ENCODE measurements around the gene NCAM1.

NCAM1 gene

DNA sequence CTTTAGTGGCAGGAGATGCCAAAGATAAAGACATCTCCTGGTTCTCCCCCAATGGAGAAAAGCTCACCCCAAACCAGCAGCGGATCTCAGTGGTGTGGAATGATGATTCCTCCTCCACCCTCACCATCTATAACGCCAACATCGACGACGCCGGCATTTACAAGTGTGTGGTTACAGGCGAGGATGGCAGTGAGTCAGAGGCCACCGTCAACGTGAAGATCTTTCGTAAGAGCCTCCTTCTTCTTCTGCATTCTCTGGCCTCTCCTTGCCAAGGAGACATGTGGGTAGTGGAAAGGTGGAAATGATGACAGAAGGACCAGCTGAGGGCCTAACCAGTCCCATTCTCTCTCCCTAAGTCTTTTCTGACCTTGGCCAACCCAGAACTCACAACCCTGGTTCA, 243.1 kb downstream of the NCAM1 start:
- H3K27ac ChIP-seq (ENCODE audit: low read length, poor library complexity, severe bottlenecking), result no peak overlapping the region
- no peaks in the 10 kb centered on the region for H3K4me1 ChIP-seq (ENCODE audit: control insufficient read depth, insufficient read depth, low read depth, low read length)
- H3K23ac ChIP-seq (ENCODE audit: low read length in 2 of 2), result no peak overlapping the region
- no peak overlapping the region for H2BK12ac ChIP-seq (ENCODE audit: low read length in 2 of 2)
- peaks cover 0 to 26% of the 10 kb centered on the region in 2 experiments for H3K27me3 ChIP-seq (ENCODE audit: control insufficient read depth in 1 of 2, insufficient read depth in 1 of 2, low read length in 2 of 2)
- no peak overlapping the region for H2BK5ac ChIP-seq (ENCODE audit: low read depth, low read length, poor library complexity, severe bottlenecking)
- no peaks in the 10 kb centered on the region for H3K79me1 ChIP-seq (replicated peaks; ENCODE audit: low read length, poor library complexity, severe bottlenecking)
- H3K4me2 ChIP-seq (ENCODE audit: low read length, poor library complexity, severe bottlenecking), result no peak overlapping the region
- H2AFZ ChIP-seq (ENCODE audit: low read depth, low read length), result no peak overlapping the region
- no peak overlapping the region for H3K4ac ChIP-seq (ENCODE audit: low read depth in 1 of 2, low read length in 2 of 2)
- H4K91ac ChIP-seq (ENCODE audit: low read length), result peak overlapping the region; percentile 66
- no peak overlapping the region for H3K4me3 ChIP-seq (ENCODE audit: insufficient read depth in 1 of 2, low read depth in 1 of 2, low read length in 2 of 2)
- no peak overlapping the region for H3K9ac ChIP-seq (ENCODE audit: low read length)
- H3K9me3 ChIP-seq (ENCODE audit: control insufficient read depth, low read length), result no peaks in the 10 kb centered on the region
- H2BK15ac ChIP-seq (ENCODE audit: low read depth, poor library complexity, severe bottlenecking), result peak overlapping the region; percentile 19
- DNase-seq, result no peak
- H2AK5ac ChIP-seq (ENCODE audit: low read length, severe bottlenecking), result no peak overlapping the region
- H3K36me3 ChIP-seq (ENCODE audit: control insufficient read depth in 1 of 2, insufficient read depth in 2 of 2, low read depth in 1 of 2, low read length in 2 of 2), result no peaks in the 10 kb centered on the region
- no peak overlapping the region for H2BK120ac ChIP-seq (ENCODE audit: low read depth, low read length)
- no peak overlapping the region for H3K14ac ChIP-seq (ENCODE audit: low read length in 2 of 2)
- H3K18ac ChIP-seq (ENCODE audit: low read depth in 1 of 2, low read length in 2 of 2), result no peak overlapping the region
- no peak overlapping the region for H4K8ac ChIP-seq (ENCODE audit: low read length)
- WGBS, result 96% methylated on average over 6 of the region's 10 CpGs

- no peak overlapping the region for H2BK15ac ChIP-seq (ENCODE audit: low read depth, poor library complexity, severe bottlenecking)
- H3K9ac ChIP-seq (ENCODE audit: low read length), result no peak overlapping the region
- H3K79me1 ChIP-seq (replicated peaks; ENCODE audit: low read length, poor library complexity, severe bottlenecking), result no peaks in the 10 kb centered on the region
- no peaks in the 10 kb centered on the region for H3K36me3 ChIP-seq (ENCODE audit: control insufficient read depth in 1 of 2, insufficient read depth in 2 of 2, low read depth in 1 of 2, low read length in 2 of 2)
- H3K18ac ChIP-seq (ENCODE audit: low read depth in 1 of 2, low read length in 2 of 2), result no peak overlapping the region
- H3K23ac ChIP-seq (ENCODE audit: low read length in 2 of 2), result no peak overlapping the region
- H4K91ac ChIP-seq (ENCODE audit: low read length), result no peak overlapping the region
- H2BK12ac ChIP-seq (ENCODE audit: low read length in 2 of 2), result no peak overlapping the region
- no peak overlapping the region for H4K8ac ChIP-seq (ENCODE audit: low read length)
- H3K9me3 ChIP-seq (ENCODE audit: control insufficient read depth, low read length), result no peaks in the 10 kb centered on the region
- no peak overlapping the region for H2BK120ac ChIP-seq (ENCODE audit: low read depth, low read length)
- H2BK5ac ChIP-seq (ENCODE audit: low read depth, low read length, poor library complexity, severe bottlenecking), result no peak overlapping the region
- no peak overlapping the region for H2AFZ ChIP-seq (ENCODE audit: low read depth, low read length)
- H3K4me3 ChIP-seq (ENCODE audit: insufficient read depth in 1 of 2, low read depth in 1 of 2, low read length in 2 of 2), result no peak overlapping the region
- no peak overlapping the region for H3K27ac ChIP-seq (ENCODE audit: low read length, poor library complexity, severe bottlenecking)
- 82% methylated on average over 2 of the region's 2 CpGs for WGBS
- H3K4me2 ChIP-seq (ENCODE audit: low read length, poor library complexity, severe bottlenecking), result no peak overlapping the region
- no peak overlapping the region for H3K14ac ChIP-seq (ENCODE audit: low read length in 2 of 2)
- no peak for DNase-seq
- no peak overlapping the region for H3K4ac ChIP-seq (ENCODE audit: low read depth in 1 of 2, low read length in 2 of 2)
- H3K4me1 ChIP-seq (ENCODE audit: control insufficient read depth, insufficient read depth, low read depth, low read length), result no peaks in the 10 kb centered on the region
- no peak overlapping the region for H2AK5ac ChIP-seq (ENCODE audit: low read length, severe bottlenecking)
- peaks cover 0 to 31% of the 10 kb centered on the region in 2 experiments for H3K27me3 ChIP-seq (ENCODE audit: control insufficient read depth in 1 of 2, insufficient read depth in 1 of 2, low read length in 2 of 2)
These were observed 252.3 kb downstream of the NCAM1 start for GRCh38 chr11:113213549-113213948.

GRCh38 chr11:113222241-113222640, 261.0 kb downstream of the NCAM1 start:
- H3K4ac ChIP-seq (ENCODE audit: low read depth in 1 of 2, low read length in 2 of 2), result no peak overlapping the region
- no peak overlapping the region for H3K18ac ChIP-seq (ENCODE audit: low read depth in 1 of 2, low read length in 2 of 2)
- H3K4me2 ChIP-seq (ENCODE audit: low read length, poor library complexity, severe bottlenecking), result no peak overlapping the region
- no peak overlapping the region for H2BK12ac ChIP-seq (ENCODE audit: low read length in 2 of 2)
- no peak overlapping the region for H2AK5ac ChIP-seq (ENCODE audit: low read length, severe bottlenecking)
- no peaks in the 10 kb centered on the region for H3K4me1 ChIP-seq (ENCODE audit: control insufficient read depth, insufficient read depth, low read depth, low read length)
- H3K27ac ChIP-seq (ENCODE audit: low read length, poor library complexity, severe bottlenecking), result no peak overlapping the region
- H4K91ac ChIP-seq (ENCODE audit: low read length), result no peak overlapping the region
- no peak overlapping the region for H2BK5ac ChIP-seq (ENCODE audit: low read depth, low read length, poor library complexity, severe bottlenecking)
- H3K36me3 ChIP-seq (ENCODE audit: control insufficient read depth in 1 of 2, insufficient read depth in 2 of 2, low read depth in 1 of 2, low read length in 2 of 2), result no peaks in the 10 kb centered on the region
- no peak overlapping the region for H3K14ac ChIP-seq (ENCODE audit: low read length in 2 of 2)
- no peaks in the 10 kb centered on the region for H3K9me3 ChIP-seq (ENCODE audit: control insufficient read depth, low read length)
- DNase-seq, result no peak
- H3K79me1 ChIP-seq (replicated peaks; ENCODE audit: low read length, poor library complexity, severe bottlenecking), result no peaks in the 10 kb centered on the region
- WGBS, result 60% methylated on average over 1 of the region's 2 CpGs
- no peak overlapping the region for H3K9ac ChIP-seq (ENCODE audit: low read length)
- no peak overlapping the region for H2AFZ ChIP-seq (ENCODE audit: low read depth, low read length)
- no peak overlapping the region for H3K23ac ChIP-seq (ENCODE audit: low read length in 2 of 2)
- no peak overlapping the region for H2BK15ac ChIP-seq (ENCODE audit: low read depth, poor library complexity, severe bottlenecking)
- H4K8ac ChIP-seq (ENCODE audit: low read length), result no peak overlapping the region
- no peak overlapping the region for H3K4me3 ChIP-seq (ENCODE audit: insufficient read depth in 1 of 2, low read depth in 1 of 2, low read length in 2 of 2)
- no peak overlapping the region for H2BK120ac ChIP-seq (ENCODE audit: low read depth, low read length)
- H3K27me3 ChIP-seq (ENCODE audit: control insufficient read depth in 1 of 2, insufficient read depth in 1 of 2, low read length in 2 of 2), result no peaks in the 10 kb centered on the region

GRCh38 chr11:113234888-113235287, 273.7 kb downstream of the NCAM1 start:
- H2BK120ac ChIP-seq (ENCODE audit: low read depth, low read length), result no peak overlapping the region
- H3K18ac ChIP-seq (ENCODE audit: low read depth in 1 of 2, low read length in 2 of 2), result no peak overlapping the region
- no peak overlapping the region for H3K23ac ChIP-seq (ENCODE audit: low read length in 2 of 2)
- no peak overlapping the region for H3K4me3 ChIP-seq (ENCODE audit: insufficient read depth in 1 of 2, low read depth in 1 of 2, low read length in 2 of 2)
- no peak overlapping the region for H3K9ac ChIP-seq (ENCODE audit: low read length)
- H3K4me1 ChIP-seq (ENCODE audit: control insufficient read depth, insufficient read depth, low read depth, low read length), result no peaks in the 10 kb centered on the region
- WGBS, result 97% methylated on average over 14 of the region's 14 CpGs
- no peak overlapping the region for H3K27ac ChIP-seq (ENCODE audit: low read length, poor library complexity, severe bottlenecking)
- no peaks in the 10 kb centered on the region for H3K36me3 ChIP-seq (ENCODE audit: control insufficient read depth in 1 of 2, insufficient read depth in 2 of 2, low read depth in 1 of 2, low read length in 2 of 2)
- H3K14ac ChIP-seq (ENCODE audit: low read length in 2 of 2), result no peak overlapping the region
- no peak overlapping the region for H2BK12ac ChIP-seq (ENCODE audit: low read length in 2 of 2)
- no peak for DNase-seq
- no peak overlapping the region for H3K4me2 ChIP-seq (ENCODE audit: low read length, poor library complexity, severe bottlenecking)
- H2BK5ac ChIP-seq (ENCODE audit: low read depth, low read length, poor library complexity, severe bottlenecking), result no peak overlapping the region
- H2BK15ac ChIP-seq (ENCODE audit: low read depth, poor library complexity, severe bottlenecking), result no peak overlapping the region
- H3K9me3 ChIP-seq (ENCODE audit: control insufficient read depth, low read length), result no peaks in the 10 kb centered on the region
- no peak overlapping the region for H4K91ac ChIP-seq (ENCODE audit: low read length)
- H4K8ac ChIP-seq (ENCODE audit: low read length), result no peak overlapping the region
- no peaks in the 10 kb centered on the region for H3K79me1 ChIP-seq (replicated peaks; ENCODE audit: low read length, poor library complexity, severe bottlenecking)
- no peak overlapping the region for H2AK5ac ChIP-seq (ENCODE audit: low read length, severe bottlenecking)
- H3K4ac ChIP-seq (ENCODE audit: low read depth in 1 of 2, low read length in 2 of 2), result no peak overlapping the region
- H3K27me3 ChIP-seq (ENCODE audit: control insufficient read depth in 1 of 2, insufficient read depth in 1 of 2, low read length in 2 of 2), result peaks cover 0 to 39% of the 10 kb centered on the region in 2 experiments
- H2AFZ ChIP-seq (ENCODE audit: low read depth, low read length), result no peak overlapping the region

All from mesenchymal stem cell (in vitro differentiated cells and primary cell).